Measurements from ENCODE around the gene DNM3. TPM values are rescaled to one million over a fixed set of nuclear protein-coding genes. Genes with fewer than 3 reads are reported as not detected.

The DNM3 gene
- total and polyA plus RNA-seq, 10 of the 15 experiments (the other 5 are each of a cell fraction or from before 2014, with no cell fraction given), result 0.03 to 1.5 (median 0.08) TPM; not detected in 3

DNA sequence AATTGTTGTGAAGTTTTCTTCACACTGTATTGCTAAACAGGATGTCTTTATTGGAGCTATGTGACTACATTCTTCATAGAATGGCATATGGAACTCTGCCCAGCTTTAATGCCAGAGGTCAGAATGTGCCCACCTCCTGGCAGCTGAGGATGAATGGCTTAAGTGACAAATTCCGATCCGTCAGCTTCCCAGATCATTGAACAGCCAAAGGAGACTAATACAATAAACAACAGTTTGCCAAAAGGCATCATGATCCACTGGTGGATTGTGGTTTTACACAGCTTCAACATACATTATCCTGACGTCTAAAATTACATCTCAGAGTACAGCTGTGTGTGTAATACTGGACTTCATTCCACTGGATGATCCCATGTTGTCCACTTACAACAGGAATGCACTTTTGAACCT is 510.5 kb downstream of the DNM3 start:
- DNase-seq (ENCODE audit: low read depth, low spot score), result no peak
- Histone ChIP-seq H3K27ac (ENCODE audit: control insufficient read depth, insufficient read depth) (no peak overlapping the region), H3K9me3 (replicated peaks; ENCODE audit: control insufficient read depth, insufficient read depth, low read length) (peaks cover 20% of the 10 kb centered on the region), H3K4me1 (ENCODE audit: control insufficient read depth, insufficient read depth, low read length) (peaks cover 4% of the 10 kb centered on the region), H3K4me2 (ENCODE audit: control insufficient read depth, insufficient read depth) (no peak overlapping the region), H3K36me3 (ENCODE audit: control insufficient read depth in 2 of 2, insufficient read depth in 2 of 2, low read length in 1 of 2) (no peaks in the 10 kb centered on the region), H3K9ac (ENCODE audit: control insufficient read depth, insufficient read depth, low read length) (no peak overlapping the region), H3K27me3 (replicated peaks in 1 of 2; ENCODE audit: control insufficient read depth in 2 of 2, insufficient read depth in 2 of 2, low read length in 1 of 2) (no peaks in the 10 kb centered on the region), H4K20me1 (ENCODE audit: control insufficient read depth, insufficient read depth) (no peaks in the 10 kb centered on the region), H3K79me2 (ENCODE audit: control insufficient read depth, insufficient read depth, low read length) (no peaks in the 10 kb centered on the region), H2AFZ (ENCODE audit: control insufficient read depth, low read depth, low read length) (no peak overlapping the region), H3K4me3 (no peak overlapping the region)
- intact Hi-C loops (cut with micrococcal nuclease; ENCODE audit: unreplicated experiment), result loop anchor here (10.0 kb wide), 1 partner anchor 747 kb away; no protein-coding TSS in a partner anchor
- FAIRE-seq, result no peak
- ChIA-PET CTCF (interaction anchor here (1.0 to 1.3 kb wide), 2 partner anchors 16 to 48 kb away, joined by 3 to 5 read pairs; no protein-coding TSS in a partner anchor), POLR2A (interaction anchor here (1.4 kb wide), 1 partner anchor 12 kb away, joined by 3 read pairs; no protein-coding TSS in a partner anchor), SMC1A (ENCODE audit: uncharacterized antibody, unreplicated experiment) (interaction anchor here (1.0 to 15.3 kb wide), 8 partner anchors 8 to 173 kb away, joined by 3 to 489 read pairs (median 8); no protein-coding TSS in a partner anchor), RAD21 (ENCODE audit: unreplicated experiment) (interaction anchor here (1.6 to 13.2 kb wide), 4 partner anchors 11 to 43 kb away, joined by 3 to 407 read pairs (median 200); no protein-coding TSS in a partner anchor)
- no TSS peak for BruUV-seq (replicated peaks)
- in situ Hi-C loops (cut with MboI), result no loop called here
- 65% methylated on average over 3 of the region's 3 CpGs for WGBS (ENCODE audit: insufficient coverage, insufficient replicate concordance, low lambda C conversion rate, missing lambda C conversion rate)
- TF ChIP-seq SREBF2 (IDR thresholded peaks at IDR 0.05; ENCODE audit: low read length), result no peak
- TF ChIP-seq MEF2B (IDR thresholded peaks at IDR 0.05; ENCODE audit: partially characterized antibody, poor library complexity, severe bottlenecking), result no peak
- TF ChIP-seq, protein P1, sequence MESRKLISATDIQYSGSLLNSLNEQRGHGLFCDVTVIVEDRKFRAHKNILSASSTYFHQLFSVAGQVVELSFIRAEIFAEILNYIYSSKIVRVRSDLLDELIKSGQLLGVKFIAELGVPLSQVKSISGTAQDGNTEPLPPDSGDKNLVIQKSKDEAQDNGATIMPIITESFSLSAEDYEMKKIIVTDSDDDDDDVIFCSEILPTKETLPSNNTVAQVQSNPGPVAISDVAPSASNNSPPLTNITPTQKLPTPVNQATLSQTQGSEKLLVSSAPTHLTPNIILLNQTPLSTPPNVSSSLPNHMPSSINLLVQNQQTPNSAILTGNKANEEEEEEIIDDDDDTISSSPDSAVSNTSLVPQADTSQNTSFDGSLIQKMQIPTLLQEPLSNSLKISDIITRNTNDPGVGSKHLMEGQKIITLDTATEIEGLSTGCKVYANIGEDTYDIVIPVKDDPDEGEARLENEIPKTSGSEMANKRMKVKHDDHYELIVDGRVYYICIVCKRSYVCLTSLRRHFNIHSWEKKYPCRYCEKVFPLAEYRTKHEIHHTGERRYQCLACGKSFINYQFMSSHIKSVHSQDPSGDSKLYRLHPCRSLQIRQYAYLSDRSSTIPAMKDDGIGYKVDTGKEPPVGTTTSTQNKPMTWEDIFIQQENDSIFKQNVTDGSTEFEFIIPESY (IDR thresholded peaks at IDR 0.05), result no peak
- TF ChIP-seq YBX1 (IDR thresholded peaks at IDR 0.05), result no peak
- TF ChIP-seq ZNF622 (IDR thresholded peaks at IDR 0.05), result no peak
- TF ChIP-seq ESRRA (IDR thresholded peaks at IDR 0.05; ENCODE audit: low read length), result no peak
- TF ChIP-seq POLR2A (IDR thresholded peaks at IDR 0.05; ENCODE audit: low read depth, low read length), result no peak
- TF ChIP-seq CBX5 (IDR thresholded peaks at IDR 0.05; ENCODE audit: low read depth), result no peak
- TF ChIP-seq SPI1 (IDR thresholded peaks at IDR 0.05; ENCODE audit: borderline replicate concordance, insufficient read depth, low read depth, low read length), result no peak
- TF ChIP-seq TCF3 (IDR thresholded peaks at IDR 0.05; ENCODE audit: borderline replicate concordance, insufficient read depth, low read depth, low read length), result no peak
- TF ChIP-seq SP1 (IDR thresholded peaks at IDR 0.05; ENCODE audit: low read depth, low read length), result no peak
- TF ChIP-seq BACH1 (IDR thresholded peaks at IDR 0.05; ENCODE audit: borderline replicate concordance), result no peak
- TF ChIP-seq MYB (IDR thresholded peaks at IDR 0.05; ENCODE audit: borderline replicate concordance, low read depth, low read length), result no peak
- TF ChIP-seq RAD21 (IDR thresholded peaks at IDR 0.05; ENCODE audit: insufficient read depth, low read depth, low read length), result no peak
- TF ChIP-seq WRNIP1 (IDR thresholded peaks at IDR 0.05; ENCODE audit: borderline replicate concordance, low read depth, low read length), result no peak
- ATAC-seq, result no peak

Data from GM12878 (cell line).